Testis (tissue), 3 donors: ENCODE results near the gene MAP4. TPM values are rescaled to one million over a fixed set of nuclear protein-coding genes. Genes with fewer than 3 reads are reported as not detected.

Source experiments
- DNase-seq: peaks from one replicate; pipeline ENCODE4 v3.0.0-alpha.2; 2019
- H3K27ac ChIP-seq, 2 donors: fragments of 200-600 bp; sonication (generic); one replicate each; pipeline ENCODE4 v1.5.1; 2019
- H3K27me3 ChIP-seq: fragments of 200-600 bp; sonication (generic); one replicate; pipeline ENCODE4 v1.5.1; 2019
- H3K36me3 ChIP-seq: fragments of 200-600 bp; sonication (generic); one replicate; pipeline ENCODE4 v1.5.1; 2017; ENCODE audit warnings: low read depth; ENCODE audit errors: missing control alignments
- H3K4me1 ChIP-seq: fragments of 200-600 bp; sonication (generic); one replicate; pipeline ENCODE4 v1.5.1; 2019
- H3K4me3 ChIP-seq, 2 donors: fragments of 200-600 bp; sonication (generic); one replicate each; pipeline ENCODE4 v1.5.1; 2017 to 2019
- H3K9me3 ChIP-seq: fragments of 200-600 bp; sonication (generic); one replicate; pipeline ENCODE4 v1.5.1; 2017
- CTCF ChIP-seq, 3 experiments: fragments of 450-650 bp in 2 of 3; fragments of 200-600 bp in 1 of 3; sonication (generic) in 1 of 3; IDR thresholded peaks; one replicate each; pipeline ENCODE4 v1.5.1; 2016 to 2019; ENCODE audit warnings: antibody characterized with exemption in 3 of 3, mild to moderate bottlenecking in 2 of 3, moderate library complexity in 1 of 3
- POLR2A ChIP-seq: fragments of 450-650 bp; IDR thresholded peaks from one replicate; pipeline ENCODE4 v1.6.1; 2017; ENCODE audit warnings: antibody characterized with exemption, mild to moderate bottlenecking, moderate library complexity
- WGBS, 2 donors: methylation state at CpG; one replicate each; pipeline ENCODE4 v1.1.5; 2018; 5-methylcytosine and 5-hydroxymethylcytosine counted together
- intact Hi-C: fragments of 100-400 bp; cut with DNase I; formaldehyde crosslinking; loops from one replicate; pipeline ENCODE4 v1.15.1; 2023; ENCODE audit warnings: low total_unique reads
- polyA plus RNA-seq: library from polyadenylated mRNA; stranded (reverse); fragments of 350-450 nt; fragmentation: Illumina TruSeq; extraction: RNeasy Lipid Tissue Mini Kit (QIAGEN cat#74804); gene quantifications from one replicate; pipeline ENCODE4 v1.2.3, GENCODE V29; 2014; ENCODE audit warnings: low read depth, low replicate concordance; ENCODE audit not compliant: insufficient read depth
- total RNA-seq, 2 donors: library from RNA; depleted of rRNA; stranded (reverse); fragments of >200 nt; gene quantifications; one replicate each; pipeline ENCODE4 v1.2.3, GENCODE V29; 2016

The MAP4 gene
- total and polyA plus RNA-seq, 3 donors from 2014 or later: 195 to 241 (median 226) TPM

GRCh38 chr3:48000212-48000611 is 16.0 kb downstream of the MAP4 start:
- H3K4me1 ChIP-seq: peaks cover 23% of the 10 kb centered on the region
- WGBS, 2 donors: 96 to 100% methylated on average over 2 of the region's 2 CpGs
- TF ChIP-seq CTCF (IDR thresholded peaks at IDR 0.05) (no peak), POLR2A (no peak)
- H3K4me3 ChIP-seq: no peak overlapping the region
- intact Hi-C loops: no loop called here
- no peaks in the 10 kb centered on the region for H3K27me3 ChIP-seq
- no peaks in the 10 kb centered on the region for H3K36me3 ChIP-seq
- H3K9me3 ChIP-seq: no peaks in the 10 kb centered on the region
- H3K27ac ChIP-seq: no peak overlapping the region
- DNase-seq: no peak

- peak overlapping the region; percentile 17 to 18 for H3K27ac ChIP-seq
- no peaks in the 10 kb centered on the region for H3K36me3 ChIP-seq
- no peak for DNase-seq
- WGBS, 2 donors: 78 to 85% methylated on average over 2 of the region's 2 CpGs
- intact Hi-C loops: loop anchor here (10.0 kb wide), 1 partner anchor 172 kb away; no protein-coding TSS in a partner anchor
- peaks cover 23% of the 10 kb centered on the region for H3K4me1 ChIP-seq
- H3K27me3 ChIP-seq: no peaks in the 10 kb centered on the region
- H3K4me3 ChIP-seq: no peak overlapping the region
- no peak for TF ChIP-seq POLR2A
- no peak for TF ChIP-seq CTCF (IDR thresholded peaks at IDR 0.05)
- H3K9me3 ChIP-seq: no peaks in the 10 kb centered on the region
These were observed 19.8 kb downstream of the MAP4 start for GRCh38 chr3:47996440-47996839.

GRCh38 chr3:47994180-47994579 is 22.0 kb downstream of the MAP4 start:
- intact Hi-C loops: loop anchor here (10.0 kb wide), 1 partner anchor 169 kb away; no protein-coding TSS in a partner anchor

GRCh38 chr3:47991341-47991740 is 24.9 kb downstream of the MAP4 start:
- intact Hi-C loops: loop anchor here (10.0 kb wide), 1 partner anchor 167 kb away; no protein-coding TSS in a partner anchor
- Histone ChIP-seq H3K9me3 (no peaks in the 10 kb centered on the region), H3K4me1 (peaks cover 10% of the 10 kb centered on the region), H3K36me3 (no peaks in the 10 kb centered on the region), H3K27ac (no peak overlapping the region), H3K4me3 (no peak overlapping the region), H3K27me3 (no peaks in the 10 kb centered on the region)
- no peak for TF ChIP-seq CTCF (IDR thresholded peaks at IDR 0.05)
- no peak for TF ChIP-seq POLR2A
- WGBS, 2 donors: 88 to 95% methylated on average over 11 of the region's 11 CpGs
- DNase-seq: no peak

More at GRCh38 chr3:47994180-47994579, 22.0 kb downstream of the MAP4 start:
- H3K4me3 ChIP-seq: no peak overlapping the region
- no peak for TF ChIP-seq POLR2A
- no peak for TF ChIP-seq CTCF (IDR thresholded peaks at IDR 0.05)
- no peaks in the 10 kb centered on the region for H3K36me3 ChIP-seq
- WGBS, 2 donors: 90 to 92% methylated on average over 3 of the region's 3 CpGs
- no peaks in the 10 kb centered on the region for H3K9me3 ChIP-seq
- peak overlapping the region in 1 of 2 donors; percentile 5 for H3K27ac ChIP-seq
- no peaks in the 10 kb centered on the region for H3K27me3 ChIP-seq
- H3K4me1 ChIP-seq: peaks cover 21% of the 10 kb centered on the region
- no peak for DNase-seq

- WGBS, 2 donors: 58% methylated on average over 2 of the region's 2 CpGs
- intact Hi-C loops: loop anchor here (10.0 kb wide), 1 partner anchor 165 kb away; no protein-coding TSS in a partner anchor
- H3K27ac ChIP-seq: peak overlapping the region in 1 of 2 donors; percentile 25
These were observed 26.2 kb downstream of the MAP4 start for GRCh38 chr3:47989981-47990440.

More at GRCh38 chr3:47989981-47990440, 26.2 kb downstream of the MAP4 start:
- Histone ChIP-seq H3K4me1 (peaks cover 4% of the 10 kb centered on the region), H3K27me3 (no peaks in the 10 kb centered on the region), H3K9me3 (no peaks in the 10 kb centered on the region), H3K36me3 (no peaks in the 10 kb centered on the region), H3K4me3 (no peak overlapping the region)
- DNase-seq: peak; percentile 89
- TF ChIP-seq CTCF (IDR thresholded peaks at IDR 0.05) (peak; percentile 85 to 90 (median 89)), POLR2A (no peak)
